Subcutaneous adipose tissue (tissue), 4 donors: ENCODE data around the gene SYPL2. TPM values are rescaled to one million over a fixed set of nuclear protein-coding genes. Genes with fewer than 3 reads are reported as not detected.

Experiments
- total RNA-seq, 4 donors: library from RNA; depleted of rRNA; stranded (reverse); fragments of >200 nt; gene quantifications; one replicate each; pipeline ENCODE4 v1.1.0, GENCODE V29; 2016
- TF ChIP-seq, protein P1 (sequence below): fragments of 450-650 bp; IDR thresholded peaks from one replicate; pipeline ENCODE4 v1.5.1; 2016; ENCODE audit warnings: low read depth, mild to moderate bottlenecking, control low read depth, antibody characterized with exemption, moderate library complexity

The SYPL2 gene
- total RNA-seq, 4 donors from 2014 or later, result 0.22 to 1.3 (median 0.83) TPM

DNA sequence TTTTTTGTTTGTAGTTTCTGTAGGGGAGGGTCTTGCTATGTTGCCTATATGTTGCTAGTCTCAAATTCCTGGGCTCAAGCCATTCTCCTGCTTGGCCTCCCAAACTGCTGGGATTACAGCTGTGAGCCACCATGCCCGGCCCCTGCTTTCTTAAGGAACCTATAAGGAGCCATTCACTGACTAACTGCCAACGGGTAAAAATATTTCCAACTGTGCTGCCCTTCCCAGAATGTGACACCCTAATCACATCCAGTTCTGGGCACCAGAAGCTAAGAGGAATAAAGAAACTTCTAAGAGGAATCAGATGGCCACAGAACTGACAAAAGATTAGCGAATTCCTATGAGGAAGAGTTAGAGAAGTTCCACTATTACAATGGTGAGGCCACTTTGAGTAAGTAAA, 6.4 kb downstream of the SYPL2 start:
- TF ChIP-seq, protein P1, sequence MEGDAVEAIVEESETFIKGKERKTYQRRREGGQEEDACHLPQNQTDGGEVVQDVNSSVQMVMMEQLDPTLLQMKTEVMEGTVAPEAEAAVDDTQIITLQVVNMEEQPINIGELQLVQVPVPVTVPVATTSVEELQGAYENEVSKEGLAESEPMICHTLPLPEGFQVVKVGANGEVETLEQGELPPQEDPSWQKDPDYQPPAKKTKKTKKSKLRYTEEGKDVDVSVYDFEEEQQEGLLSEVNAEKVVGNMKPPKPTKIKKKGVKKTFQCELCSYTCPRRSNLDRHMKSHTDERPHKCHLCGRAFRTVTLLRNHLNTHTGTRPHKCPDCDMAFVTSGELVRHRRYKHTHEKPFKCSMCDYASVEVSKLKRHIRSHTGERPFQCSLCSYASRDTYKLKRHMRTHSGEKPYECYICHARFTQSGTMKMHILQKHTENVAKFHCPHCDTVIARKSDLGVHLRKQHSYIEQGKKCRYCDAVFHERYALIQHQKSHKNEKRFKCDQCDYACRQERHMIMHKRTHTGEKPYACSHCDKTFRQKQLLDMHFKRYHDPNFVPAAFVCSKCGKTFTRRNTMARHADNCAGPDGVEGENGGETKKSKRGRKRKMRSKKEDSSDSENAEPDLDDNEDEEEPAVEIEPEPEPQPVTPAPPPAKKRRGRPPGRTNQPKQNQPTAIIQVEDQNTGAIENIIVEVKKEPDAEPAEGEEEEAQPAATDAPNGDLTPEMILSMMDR, result no peak

DNA sequence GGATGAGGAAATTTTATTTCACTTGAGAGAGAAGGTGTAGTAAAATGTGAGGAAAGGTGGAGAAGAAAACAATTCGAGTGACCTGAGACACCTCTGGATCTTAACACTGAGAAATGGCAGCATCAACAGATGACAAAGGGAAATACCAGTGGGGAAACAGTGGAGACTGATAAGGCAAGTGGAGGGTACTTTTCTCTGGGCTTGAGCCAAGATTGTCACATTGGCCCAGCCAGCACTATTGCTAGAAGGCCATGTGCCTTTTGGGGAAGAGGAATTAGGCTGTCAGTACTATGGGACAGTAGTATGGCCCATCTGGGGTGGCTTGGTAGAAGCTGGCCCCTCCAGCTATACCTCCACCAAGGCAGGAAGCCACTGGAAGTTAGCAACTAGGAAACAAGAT, 8.4 kb downstream of the SYPL2 start:
- TF ChIP-seq, protein P1, result no peak

DNA sequence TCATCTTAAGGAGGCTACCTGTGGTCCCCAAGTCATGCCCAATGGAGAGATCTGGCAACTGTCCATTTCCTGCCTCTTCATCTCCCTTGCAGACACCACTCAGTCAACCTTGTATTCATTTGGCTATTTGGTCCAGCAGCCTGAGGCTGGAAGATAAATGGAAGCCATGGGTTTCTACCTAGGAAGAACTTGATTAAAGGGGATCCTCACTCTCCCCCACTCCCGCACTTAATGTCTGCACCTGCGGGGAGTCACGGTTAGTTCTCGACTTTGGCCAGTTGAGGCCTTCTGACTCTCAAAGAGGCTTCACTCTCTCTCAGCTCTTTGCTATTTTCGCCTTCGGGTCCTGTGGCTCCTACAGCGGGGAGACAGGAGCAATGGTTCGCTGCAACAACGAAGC, 8.9 kb downstream of the SYPL2 start:
- TF ChIP-seq, protein P1, result no peak

DNA sequence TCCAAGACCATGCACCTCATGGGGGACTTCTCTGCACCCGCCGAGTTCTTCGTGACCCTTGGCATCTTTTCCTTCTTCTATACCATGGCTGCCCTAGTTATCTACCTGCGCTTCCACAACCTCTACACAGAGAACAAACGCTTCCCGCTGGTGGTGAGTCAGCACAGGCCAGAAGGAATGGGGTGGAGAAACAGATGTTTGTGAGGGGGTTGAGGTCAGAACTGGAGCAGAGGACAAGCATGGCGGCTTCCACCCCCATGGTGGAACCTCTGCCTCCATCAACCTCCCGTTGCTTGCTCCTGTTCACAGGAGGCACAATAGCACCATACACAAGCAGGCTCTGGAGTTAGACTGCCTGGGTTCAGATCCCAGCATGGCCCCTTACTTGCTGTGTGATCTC, 10.5 kb downstream of the SYPL2 start:
- TF ChIP-seq, protein P1, result no peak

DNA sequence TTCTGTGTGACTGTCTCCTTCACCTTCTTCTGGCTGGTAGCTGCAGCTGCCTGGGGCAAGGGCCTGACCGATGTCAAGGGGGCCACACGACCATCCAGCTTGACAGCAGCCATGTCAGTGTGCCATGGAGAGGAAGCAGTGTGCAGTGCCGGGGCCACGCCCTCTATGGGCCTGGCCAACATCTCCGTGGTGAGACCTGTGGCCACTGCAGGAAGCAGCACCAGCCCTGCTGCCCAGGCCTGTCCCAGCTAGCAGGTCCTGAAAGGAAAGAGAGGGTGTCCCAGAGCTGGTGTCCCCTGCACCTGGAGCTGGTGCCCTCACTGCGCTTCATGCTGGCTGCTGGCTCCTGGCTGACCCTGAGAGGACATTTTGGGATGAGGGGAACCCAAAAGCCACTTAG, 11.5 kb downstream of the SYPL2 start:
- TF ChIP-seq, protein P1, result no peak

DNA sequence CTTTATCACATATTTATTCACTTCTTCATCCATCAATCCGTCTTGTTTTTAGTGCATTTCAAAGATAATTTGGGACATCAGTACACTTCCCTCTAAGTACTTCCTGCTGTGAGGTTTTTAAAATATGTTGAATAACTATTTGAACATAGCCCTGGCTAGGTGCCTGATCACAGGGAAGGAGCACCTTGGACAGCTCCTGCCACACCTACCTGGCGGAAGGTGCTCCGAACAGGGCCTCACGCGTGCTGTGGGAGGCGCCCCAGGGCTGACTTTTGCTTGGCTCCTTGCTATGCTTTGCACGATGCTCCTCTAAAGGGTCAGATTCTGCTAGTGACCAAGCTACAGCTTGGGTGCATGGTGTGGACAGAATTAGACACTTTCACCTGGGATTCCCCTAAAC, 12.5 kb downstream of the SYPL2 start:
- TF ChIP-seq, protein P1, result no peak

DNA sequence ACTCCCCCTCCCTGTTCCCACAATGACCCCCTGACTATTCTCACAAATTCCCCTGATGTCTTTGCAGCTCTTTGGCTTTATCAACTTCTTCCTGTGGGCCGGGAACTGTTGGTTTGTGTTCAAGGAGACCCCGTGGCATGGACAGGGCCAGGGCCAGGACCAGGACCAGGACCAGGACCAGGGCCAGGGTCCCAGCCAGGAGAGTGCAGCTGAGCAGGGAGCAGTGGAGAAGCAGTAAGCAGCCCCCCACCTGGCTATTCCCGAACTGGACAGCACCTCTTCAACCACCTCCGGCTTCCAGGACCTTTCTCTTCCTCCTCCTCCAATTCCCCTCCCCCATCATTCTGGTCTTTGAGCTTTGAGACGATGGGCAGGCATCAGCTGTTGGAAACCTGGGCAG, 13.0 kb downstream of the SYPL2 start:
- TF ChIP-seq, protein P1, result no peak
